Cardiac fibroblast (primary cell): Measurements from ENCODE around the gene DMAC2.

Experiments used
- DNase-seq, 2 donors: peaks; one replicate each; pipeline versions ENCODE4 v3.0.0 to v3.0.0-alpha.2; 2010; ENCODE audit warnings: low read depth in 2 of 2
- H3K4me3 ChIP-seq, 2 donors: replicated peaks in 1 of 2; 1 replicate in 1 of 2; 2 replicates in 1 of 2; pipeline ENCODE4 v1.5.1; 2011; ENCODE audit warnings: low read depth in 2 of 2, low read length in 2 of 2, mild to moderate bottlenecking in 2 of 2, moderate library complexity in 1 of 2
- TF ChIP-seq, protein P1 (sequence below): IDR thresholded peaks from one replicate; pipeline ENCODE4 v1.5.1; 2011; ENCODE audit warnings: low read depth, mild to moderate bottlenecking, low read length, inconsistent platforms

The DMAC2 gene

DNA sequence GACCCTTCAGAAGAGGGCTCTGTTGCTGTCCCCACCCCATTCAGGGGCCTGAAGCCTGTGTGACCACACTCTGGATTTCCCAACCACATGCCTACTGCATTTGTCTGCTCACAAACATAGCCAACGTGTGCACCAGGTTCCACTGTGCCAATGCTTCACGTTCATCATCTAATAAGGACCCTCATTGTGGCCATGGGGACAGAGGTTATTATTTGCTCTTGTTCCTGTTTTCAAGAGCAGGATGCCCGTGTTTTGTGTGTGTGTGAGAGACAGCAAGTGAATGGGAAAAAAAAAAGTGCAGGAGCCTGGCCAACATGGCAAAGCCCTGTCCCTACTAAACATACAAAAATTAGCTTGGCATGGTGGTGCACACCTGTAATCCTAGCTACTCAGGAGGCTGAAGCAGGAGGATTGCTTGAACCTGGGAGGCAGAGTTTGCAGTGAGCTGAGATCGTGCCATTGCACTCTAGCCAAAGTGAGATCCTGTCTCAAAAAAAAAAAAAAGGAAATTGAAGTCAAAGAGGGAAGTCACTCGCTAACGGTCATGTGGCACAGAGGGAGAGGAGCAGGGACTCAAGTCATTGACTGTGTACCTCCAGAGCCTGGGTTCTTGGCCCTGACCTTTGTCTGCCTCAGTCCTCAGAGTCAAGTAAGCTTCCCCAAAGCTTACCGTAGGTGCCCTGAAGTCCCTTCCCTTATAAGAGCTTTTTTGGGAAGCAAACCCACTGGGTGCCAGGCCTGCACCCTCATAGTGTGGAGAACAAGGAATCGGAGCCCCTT, 19.4 kb downstream of the DMAC2 start:
- DNase-seq, result no peak
- TF ChIP-seq, protein P1, sequence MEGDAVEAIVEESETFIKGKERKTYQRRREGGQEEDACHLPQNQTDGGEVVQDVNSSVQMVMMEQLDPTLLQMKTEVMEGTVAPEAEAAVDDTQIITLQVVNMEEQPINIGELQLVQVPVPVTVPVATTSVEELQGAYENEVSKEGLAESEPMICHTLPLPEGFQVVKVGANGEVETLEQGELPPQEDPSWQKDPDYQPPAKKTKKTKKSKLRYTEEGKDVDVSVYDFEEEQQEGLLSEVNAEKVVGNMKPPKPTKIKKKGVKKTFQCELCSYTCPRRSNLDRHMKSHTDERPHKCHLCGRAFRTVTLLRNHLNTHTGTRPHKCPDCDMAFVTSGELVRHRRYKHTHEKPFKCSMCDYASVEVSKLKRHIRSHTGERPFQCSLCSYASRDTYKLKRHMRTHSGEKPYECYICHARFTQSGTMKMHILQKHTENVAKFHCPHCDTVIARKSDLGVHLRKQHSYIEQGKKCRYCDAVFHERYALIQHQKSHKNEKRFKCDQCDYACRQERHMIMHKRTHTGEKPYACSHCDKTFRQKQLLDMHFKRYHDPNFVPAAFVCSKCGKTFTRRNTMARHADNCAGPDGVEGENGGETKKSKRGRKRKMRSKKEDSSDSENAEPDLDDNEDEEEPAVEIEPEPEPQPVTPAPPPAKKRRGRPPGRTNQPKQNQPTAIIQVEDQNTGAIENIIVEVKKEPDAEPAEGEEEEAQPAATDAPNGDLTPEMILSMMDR, result no peak
- H3K4me3 ChIP-seq, result no peak overlapping the region

DNA sequence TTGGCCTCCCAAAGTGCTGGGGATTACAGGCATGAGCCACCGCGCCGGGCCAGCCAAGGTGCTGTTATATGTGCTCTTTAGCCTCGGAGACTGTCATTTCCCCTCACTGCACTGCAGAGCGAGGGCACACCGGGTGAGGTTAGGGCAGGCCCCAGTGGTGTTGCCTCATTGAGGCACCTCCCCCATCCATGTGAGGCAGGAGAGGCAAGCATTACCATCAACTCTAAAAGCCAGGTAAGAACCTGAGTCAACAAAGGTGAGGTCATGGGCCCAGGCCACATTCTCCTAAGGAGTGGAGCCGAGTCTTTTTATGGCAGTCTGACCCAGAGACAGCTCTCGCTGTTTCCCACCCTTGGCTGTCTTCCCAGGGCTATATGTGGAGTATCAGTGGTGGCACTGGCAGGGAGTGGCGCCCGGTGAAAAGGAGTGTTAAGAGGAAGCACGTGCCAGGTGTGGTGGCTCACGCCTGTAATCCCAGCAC, 23.5 kb downstream of the DMAC2 start:
- no peak for DNase-seq
- TF ChIP-seq, protein P1, result no peak
- no peak overlapping the region for H3K4me3 ChIP-seq

DNA sequence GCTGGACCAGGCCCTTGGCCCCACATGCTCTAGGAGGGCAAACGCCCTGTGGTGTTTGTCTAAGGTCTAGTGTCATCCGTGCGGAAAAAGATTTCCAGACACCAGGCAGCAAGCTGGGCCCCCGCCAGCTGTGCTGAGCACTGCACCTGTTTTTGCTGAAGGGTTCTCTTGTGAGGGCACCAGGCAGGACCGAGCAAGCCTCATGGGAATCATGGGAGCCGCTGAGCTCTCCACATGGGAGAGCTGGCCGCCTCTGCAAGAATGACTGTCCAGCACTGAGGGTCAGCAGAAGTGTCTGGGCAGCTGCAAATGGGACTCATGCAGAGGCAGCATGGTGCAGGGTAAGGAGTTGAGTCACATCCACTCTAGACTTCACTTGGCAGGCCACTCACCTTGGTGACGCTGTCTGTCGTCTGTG, 24.5 kb downstream of the DMAC2 start:
- no peak overlapping the region for H3K4me3 ChIP-seq
- TF ChIP-seq, protein P1, result no peak
- no peak for DNase-seq

DNA sequence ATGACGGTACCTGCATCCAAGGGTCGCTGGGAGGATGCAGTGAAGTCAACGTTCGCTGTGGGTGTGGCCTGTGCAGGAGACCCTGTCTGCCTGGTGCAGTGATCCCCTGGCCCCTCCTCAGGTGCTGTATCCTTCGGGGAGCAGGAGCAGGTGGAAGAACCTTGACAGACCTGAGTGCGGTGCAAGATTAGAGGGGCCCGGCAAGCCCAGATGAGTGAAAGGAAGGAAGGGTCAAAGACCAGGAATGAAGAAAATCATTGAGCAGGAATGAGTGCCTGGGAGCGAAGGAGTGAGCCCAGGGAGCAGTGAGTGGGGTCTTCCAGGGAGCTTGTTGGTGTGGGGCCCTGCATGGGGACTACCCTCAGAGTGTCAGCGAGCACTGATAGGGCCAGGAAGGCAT, 25.3 kb downstream of the DMAC2 start:
- DNase-seq, result no peak
- no peak overlapping the region for H3K4me3 ChIP-seq
- TF ChIP-seq, protein P1, result no peak

DNA sequence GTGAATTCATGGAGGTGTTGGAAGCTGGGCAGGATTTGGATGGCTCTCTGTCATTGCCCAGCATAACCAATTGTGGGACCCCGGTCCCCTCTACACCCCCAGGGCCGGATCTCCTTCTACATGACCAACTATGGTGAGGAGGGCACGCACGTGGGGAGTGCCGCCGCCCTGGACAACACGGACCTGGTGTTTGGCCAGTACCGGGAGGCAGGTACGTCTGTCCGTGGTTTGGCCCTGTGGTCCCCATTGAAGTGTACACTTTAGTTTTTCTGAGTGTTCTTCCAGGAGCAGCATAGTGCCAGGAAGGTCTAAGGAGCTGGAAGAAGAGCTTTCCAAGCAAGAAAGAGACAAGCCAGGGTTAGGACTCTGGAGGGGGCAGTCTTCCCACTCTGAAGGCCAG, 25.8 kb downstream of the DMAC2 start:
- no peak for DNase-seq
- TF ChIP-seq, protein P1, result no peak

DNA sequence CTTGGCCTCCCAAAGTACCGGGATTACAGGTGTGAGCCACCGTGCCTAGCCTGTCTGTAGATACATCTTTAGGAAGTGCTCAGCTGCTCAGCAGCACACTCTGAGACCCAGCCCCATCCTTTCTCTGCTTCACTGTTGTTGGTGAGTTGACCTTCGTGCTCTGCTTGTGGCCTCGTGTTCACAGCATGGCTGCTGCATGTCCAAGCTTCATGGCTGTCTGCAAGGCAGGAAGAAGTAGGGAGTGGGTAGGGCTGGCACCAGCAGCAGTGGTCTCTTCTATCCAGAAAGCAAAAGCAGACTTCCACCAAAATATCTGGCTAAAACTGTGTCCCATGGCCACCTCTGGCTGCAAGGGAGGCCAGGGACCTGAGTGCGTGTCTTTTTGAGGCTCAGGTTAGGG, 26.8 kb downstream of the DMAC2 start:
- no peak for DNase-seq
- TF ChIP-seq, protein P1, result no peak
- no peak overlapping the region for H3K4me3 ChIP-seq

More for the DNA sequence above, 25.8 kb downstream of the DMAC2 start:
- H3K4me3 ChIP-seq, result no peak overlapping the region

DNA sequence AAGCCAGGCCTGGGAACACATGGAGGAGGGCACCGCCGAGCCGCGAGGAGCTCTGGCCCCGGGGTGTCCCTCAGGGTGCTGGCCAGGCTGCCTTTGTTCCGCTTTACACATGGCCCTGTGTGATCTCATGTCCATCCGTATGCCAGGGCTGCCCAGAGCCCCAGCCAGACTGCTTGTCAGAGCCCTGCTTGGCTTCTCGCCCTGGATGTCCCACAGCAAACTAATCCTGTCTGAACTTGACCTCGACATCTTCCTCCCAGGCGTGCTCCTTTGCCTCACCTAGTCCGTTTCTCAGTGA, 27.8 kb downstream of the DMAC2 start:
- no peak overlapping the region for H3K4me3 ChIP-seq
- TF ChIP-seq, protein P1, result no peak
- no peak for DNase-seq
